Suprapubic skin (tissue), 4 donors: ENCODE data around the gene VAT1. TPM values are rescaled to one million over a fixed set of nuclear protein-coding genes. Genes with fewer than 3 reads are reported as not detected.
A peak's percentile ranks its signal among the peaks of the same experiment; 100 is the strongest.
"Not testable (repeated sequence)": the region's sequence is repeated elsewhere in the genome, so short reads cannot be mapped to it uniquely, and the experiment has no call there.

Experiments used
- DNase-seq, 2 donors: peaks; one replicate each; pipeline ENCODE4 v3.0.0-alpha.2; 2019; ENCODE audit warnings: low spot score in 2 of 2
- H3K27ac ChIP-seq: fragments of 200-600 bp; sonication (generic); one replicate; pipeline ENCODE4 v1.5.1; 2019
- H3K27me3 ChIP-seq: fragments of 200-600 bp; sonication (generic); one replicate; pipeline ENCODE4 v1.5.1; 2019
- H3K36me3 ChIP-seq: fragments of 200-600 bp; sonication (generic); one replicate; pipeline ENCODE4 v1.5.1; 2019
- H3K4me1 ChIP-seq: fragments of 200-600 bp; sonication (generic); one replicate; pipeline ENCODE4 v1.5.1; 2019
- H3K4me3 ChIP-seq: fragments of 200-600 bp; sonication (generic); one replicate; pipeline ENCODE4 v1.5.1; 2019; ENCODE audit warnings: mild to moderate bottlenecking
- H3K9me3 ChIP-seq: fragments of 200-600 bp; sonication (generic); one replicate; pipeline ENCODE4 v1.5.1; 2019
- CTCF ChIP-seq, 2 donors: fragments of 200-600 bp in 1 of 2; fragments of 450-650 bp in 1 of 2; sonication (generic) in 1 of 2; IDR thresholded peaks; one replicate each; pipeline ENCODE4 v1.5.1; 2016 to 2019; ENCODE audit warnings: antibody characterized with exemption in 2 of 2, mild to moderate bottlenecking in 1 of 2, moderate library complexity in 1 of 2
- EP300 ChIP-seq: sonication (generic); formaldehyde crosslinking; IDR thresholded peaks from one replicate; pipeline ENCODE4 v1.6.1; 2017; ENCODE audit warnings: antibody characterized with exemption
- POLR2A ChIP-seq, 2 donors: fragments of 450-650 bp; IDR thresholded peaks; one replicate each; pipeline ENCODE4 v1.6.1; 2017; ENCODE audit warnings: antibody characterized with exemption in 2 of 2, mild to moderate bottlenecking in 2 of 2, moderate library complexity in 2 of 2
- POLR2AphosphoS5 ChIP-seq, 3 donors: sonication (generic); formaldehyde crosslinking; IDR thresholded peaks; one replicate each; pipeline ENCODE4 v1.6.1; 2017; ENCODE audit warnings: antibody characterized with exemption in 3 of 3
- WGBS: methylation state at CpG from one replicate; pipeline ENCODE4 v1.1.5; 2018; 5-methylcytosine and 5-hydroxymethylcytosine counted together
- total RNA-seq, 4 donors: library from RNA; depleted of rRNA; stranded (reverse); fragments of >200 nt; gene quantifications; one replicate each; pipeline ENCODE4 v1.1.0, GENCODE V29; 2016

Gene VAT1
- total RNA-seq, 4 donors from 2014 or later: 125 to 234 (median 188) TPM

- WGBS: 0% methylated on average over 31 of the region's 49 CpGs
- H3K36me3 ChIP-seq: peaks cover 42% of the 10 kb centered on the region
- peaks cover 27% of the 10 kb centered on the region for H3K4me1 ChIP-seq
Observed at GRCh38 chr17:42997984-42998938, 23.9 kb downstream of the VAT1 start, which contains the start of gene RPL27. RPL27 (plus strand) TSS chr17:42998419; CDS start chr17:42998751, 332 bp downstream.

GRCh38 chr17:42997390-42997983, 24.7 kb downstream of the VAT1 start:
- TF ChIP-seq CTCF (IDR thresholded peaks at IDR 0.05) (no peak), POLR2A (IDR thresholded peaks at IDR 0.05) (no peak), POLR2AphosphoS5 (IDR thresholded peaks at IDR 0.05) (no peak), EP300 (no peak)
- Histone ChIP-seq H3K4me1 (peaks cover 27% of the 10 kb centered on the region), H3K4me3 (peak overlapping the region; percentile 81), H3K9me3 (no peaks in the 10 kb centered on the region), H3K36me3 (peaks cover 42% of the 10 kb centered on the region), H3K27me3 (no peaks in the 10 kb centered on the region), H3K27ac (peak overlapping the region; percentile 54)
- DNase-seq: no peak
- 43% methylated on average over 5 of the region's 5 CpGs for WGBS

More at GRCh38 chr17:42997984-42998938, 23.9 kb downstream of the VAT1 start, which contains the start of gene RPL27:
- Histone ChIP-seq H3K27ac (peak within 1 kb of the TSS; percentile 92), H3K9me3 (no peaks in the 10 kb centered on the region), H3K27me3 (no peaks in the 10 kb centered on the region), H3K4me3 (peak within 1 kb of the TSS; percentile 81)
- peak; percentile 98 to 99 for DNase-seq
- peak; percentile 90 to 94 for TF ChIP-seq CTCF (IDR thresholded peaks at IDR 0.05)
- TF ChIP-seq POLR2A (IDR thresholded peaks at IDR 0.05): peak in 1 of 2 donors; percentile 78
- TF ChIP-seq EP300: no peak
- TF ChIP-seq POLR2AphosphoS5 (IDR thresholded peaks at IDR 0.05): peak; percentile 85 to 99 (median 93)

GRCh38 chr17:42993913-42994312, 28.3 kb downstream of the VAT1 start:
- peaks cover 50% of the 10 kb centered on the region for H3K36me3 ChIP-seq
- 84% methylated on average over 10 of the region's 10 CpGs for WGBS

GRCh38 chr17:42992872-42993271, 29.3 kb downstream of the VAT1 start:
- no peaks in the 10 kb centered on the region for H3K9me3 ChIP-seq
- 83% methylated on average over 5 of the region's 5 CpGs for WGBS

More at GRCh38 chr17:42993913-42994312, 28.3 kb downstream of the VAT1 start:
- DNase-seq, H3K27ac ChIP-seq, H3K4me1 ChIP-seq, H3K9me3 ChIP-seq, H3K4me3 ChIP-seq, H3K27me3 ChIP-seq: not testable (repeated sequence)

GRCh38 chr17:42991471-42991870, 30.7 kb downstream of the VAT1 start:
- Histone ChIP-seq H3K27me3 (no peaks in the 10 kb centered on the region), H3K27ac (no peak overlapping the region), H3K4me1 (no peaks in the 10 kb centered on the region)

More at GRCh38 chr17:42992872-42993271, 29.3 kb downstream of the VAT1 start:
- peaks cover 7% of the 10 kb centered on the region for H3K4me1 ChIP-seq
- DNase-seq: no peak
- H3K36me3 ChIP-seq: peaks cover 60% of the 10 kb centered on the region
- TF ChIP-seq EP300 (no peak), CTCF (IDR thresholded peaks at IDR 0.05) (no peak)
- H3K4me3 ChIP-seq: no peak overlapping the region
- H3K27ac ChIP-seq: no peak overlapping the region
- no peaks in the 10 kb centered on the region for H3K27me3 ChIP-seq

More at GRCh38 chr17:42991471-42991870, 30.7 kb downstream of the VAT1 start:
- H3K9me3 ChIP-seq: no peaks in the 10 kb centered on the region
- TF ChIP-seq POLR2AphosphoS5 (IDR thresholded peaks at IDR 0.05) (no peak), CTCF (IDR thresholded peaks at IDR 0.05) (no peak), EP300 (no peak), POLR2A (IDR thresholded peaks at IDR 0.05) (no peak)
- no peak overlapping the region for H3K4me3 ChIP-seq
- no peak for DNase-seq
- peaks cover 74% of the 10 kb centered on the region for H3K36me3 ChIP-seq
- WGBS: 83% methylated on average over 1 of the region's 6 CpGs
